GM12878 (cell line): ENCODE results near the gene SHF. TPM values are rescaled to one million over a fixed set of nuclear protein-coding genes. Genes with fewer than 3 reads are reported as not detected.

Experiments used
- BACH1 ChIP-seq: fragments of 450-650 bp; IDR thresholded peaks from 2 replicates; pipeline ENCODE4 v1.6.1; 2017; ENCODE audit warnings: mild to moderate bottlenecking, borderline replicate concordance
- BCL11A ChIP-seq: IDR thresholded peaks from 2 replicates; pipeline ENCODE4 v1.6.1; 2011; ENCODE audit warnings: low read depth, low read length
- BHLHE40 ChIP-seq, 2 experiments: fragments of 450-650 bp in 1 of 2; IDR thresholded peaks; 2 replicates each; pipeline ENCODE4 v1.6.1; 2011 to 2017; ENCODE audit warnings: low read depth in 2 of 2, borderline replicate concordance in 1 of 2, improper control_type of control experiment in 1 of 2, low read length in 1 of 2, mild to moderate bottlenecking in 1 of 2
- CREB1 ChIP-seq: IDR thresholded peaks from 2 replicates; pipeline ENCODE4 v1.6.1; 2012; ENCODE audit warnings: low read depth, mild to moderate bottlenecking, inconsistent platforms
- ELK1 ChIP-seq: IDR thresholded peaks from 2 replicates; pipeline ENCODE4 v1.6.1; 2012; ENCODE audit warnings: low read depth, low read length, improper control_type of control experiment
- FOS ChIP-seq: IDR thresholded peaks from 3 replicates; pipeline ENCODE4 v1.6.1; 2011; ENCODE audit warnings: borderline replicate concordance; ENCODE audit not compliant: insufficient read length; ENCODE audit errors: extremely low read depth
- HDAC6 ChIP-seq: fragments of 200-600 bp; sonication (generic); IDR thresholded peaks from one replicate; pipeline ENCODE4 v1.8.0; 2017; ENCODE audit warnings: antibody characterized with exemption; ENCODE audit not compliant: unreplicated experiment
- HSF1 ChIP-seq: fragments of 150-350 bp; IDR thresholded peaks from 2 replicates; pipeline ENCODE4 v1.6.1; 2014; ENCODE audit warnings: mild to moderate bottlenecking, low read depth, low read length
- KDM1A ChIP-seq: fragments of 200-600 bp; sonication (generic); IDR thresholded peaks from 2 replicates; pipeline ENCODE4 v1.6.1; 2016; ENCODE audit warnings: borderline replicate concordance
- MEF2A ChIP-seq: IDR thresholded peaks from 2 replicates; pipeline ENCODE4 v1.6.1; 2011; ENCODE audit warnings: low read depth, mild to moderate bottlenecking, low read length, moderate library complexity; ENCODE audit not compliant: insufficient read depth
- MEF2B ChIP-seq: fragments of 450-650 bp; IDR thresholded peaks from 2 replicates; pipeline ENCODE4 v1.6.1; 2018; ENCODE audit warnings: mild to moderate bottlenecking, moderate library complexity; ENCODE audit not compliant: partially characterized antibody, poor library complexity, severe bottlenecking
- NFXL1 ChIP-seq: fragments of 450-650 bp; IDR thresholded peaks from 2 replicates; pipeline ENCODE4 v1.6.1; 2017; ENCODE audit warnings: antibody characterized with exemption, mild to moderate bottlenecking, borderline replicate concordance
- PAX8 ChIP-seq: fragments of 450-650 bp; IDR thresholded peaks from 2 replicates; pipeline ENCODE4 v1.6.1; 2017; ENCODE audit warnings: mild to moderate bottlenecking, moderate library complexity
- POU2F2 ChIP-seq: IDR thresholded peaks from 3 replicates; pipeline ENCODE4 v1.6.1; 2011; ENCODE audit warnings: low read depth, mild to moderate bottlenecking, low read length, borderline replicate concordance
- SMAD1 ChIP-seq: fragments of 450-650 bp; IDR thresholded peaks from 2 replicates; pipeline ENCODE4 v1.6.1; 2018; ENCODE audit warnings: mild to moderate bottlenecking, low read depth; ENCODE audit not compliant: partially characterized antibody
- ZBED1 ChIP-seq: IDR thresholded peaks from 2 replicates; pipeline ENCODE4 v1.6.1; 2016; ENCODE audit warnings: borderline replicate concordance
- ZBTB11 ChIP-seq: fragments of 450-650 bp; formaldehyde crosslinking; IDR thresholded peaks from 2 replicates; pipeline ENCODE4 v1.5.0; 2022; ENCODE audit warnings: mild to moderate bottlenecking, missing genetic modification characterization
- ZBTB40 ChIP-seq: fragments of 450-650 bp; IDR thresholded peaks from 2 replicates; pipeline ENCODE4 v1.6.1; 2016; ENCODE audit warnings: mild to moderate bottlenecking, moderate library complexity, borderline replicate concordance
- ZNF207 ChIP-seq: fragments of 450-650 bp; IDR thresholded peaks from 2 replicates; pipeline ENCODE4 v1.6.1; 2014; ENCODE audit warnings: antibody characterized with exemption, mild to moderate bottlenecking, borderline replicate concordance
- polyA plus RNA-seq, 11 experiments: library from polyadenylated mRNA; depleted of rRNA in 4 of 11; unstranded in 6 of 11; stranded (reverse) in 5 of 11; fragments of >200 nt; fragmentation: Nextera tagmentation in 4 of 11; fragmentation: Illumina TruSeq in 1 of 11; extraction: Ambion mirVana in 4 of 11; extraction: Trizol in 1 of 11; gene quantifications; 1 replicate in 1 of 11; 2 replicates in 10 of 11; pipeline versions ENCODE4 v1.2.1 to v1.2.3, GENCODE V29; 2011 to 2016; ENCODE audit warnings: inconsistent platforms in 2 of 11, missing spikeins in 2 of 11, low read depth in 1 of 11
- total RNA-seq, 4 experiments: library from RNA; depleted of rRNA in 3 of 4; stranded (reverse); fragments of >200 nt in 3 of 4; fragmentation: Illumina TruSeq in 1 of 4; extraction: Trizol in 1 of 4; gene quantifications; 2 replicates each; pipeline versions ENCODE4 v1.2.1 to v1.2.3, GENCODE V29; 2013 to 2021

Gene SHF
- total and polyA plus RNA-seq, 10 of the 15 experiments (the other 5 are each of a cell fraction or from before 2014, with no cell fraction given) = 0.04 to 5.7 (median 1.0) TPM; not detected in 1

GRCh38 chr15:45200001-45200798 is 12.4 kb upstream of the SHF start (continued):
- no peak for TF ChIP-seq ZBTB11 (CRISPR knock-in tag)
- no peak for TF ChIP-seq KDM1A
- TF ChIP-seq ZBED1 = 0 out of 2 replicates have a peak, but pooled peaks have one; percentile 57
- TF ChIP-seq HSF1 = no peak
- TF ChIP-seq MEF2B = peak; percentile 43
- peak; percentile 74 for TF ChIP-seq POU2F2
- TF ChIP-seq NFXL1 = no peak
- TF ChIP-seq HDAC6 = no peak
- TF ChIP-seq ZBTB40 = peak; percentile 61; the same call in 1 of the 2 replicates
- TF ChIP-seq BCL11A = no peak
- TF ChIP-seq PAX8 = no peak
- TF ChIP-seq MEF2A = no peak
- peak; percentile 40; the same call in 1 of the 2 replicates for TF ChIP-seq BACH1
- no peak for TF ChIP-seq ELK1
- TF ChIP-seq ZNF207 = peak; percentile 91; the same call in 1 of the 2 replicates
- TF ChIP-seq CREB1 = peak; percentile 91
- peak; percentile 87 for TF ChIP-seq SMAD1
- TF ChIP-seq BHLHE40 (IDR thresholded peaks at IDR 0.05; ENCODE audit: borderline replicate concordance in 1 of 2, low read depth in 2 of 2, low read length in 1 of 2) = peak; percentile 65 to 69; a peak in 2 of 4 replicates
- no peak for TF ChIP-seq FOS
